B cell (primary cell): Measurements from ENCODE around the gene JPT1.

ENCODE experiments used
- EZH2 ChIP-seq: IDR thresholded peaks from 2 replicates; pipeline ENCODE4 v1.6.1; 2012; ENCODE audit warnings: borderline replicate concordance, low read depth, mild to moderate bottlenecking, moderate library complexity, low read length; ENCODE audit not compliant: insufficient read depth, poor library complexity, severe bottlenecking
- TF ChIP-seq, protein P1 (sequence below): fragments of 200-600 bp; IDR thresholded peaks from one replicate; pipeline ENCODE4 v1.8.0; 2022; ENCODE audit warnings: antibody characterized with exemption, mild to moderate bottlenecking

DNA sequence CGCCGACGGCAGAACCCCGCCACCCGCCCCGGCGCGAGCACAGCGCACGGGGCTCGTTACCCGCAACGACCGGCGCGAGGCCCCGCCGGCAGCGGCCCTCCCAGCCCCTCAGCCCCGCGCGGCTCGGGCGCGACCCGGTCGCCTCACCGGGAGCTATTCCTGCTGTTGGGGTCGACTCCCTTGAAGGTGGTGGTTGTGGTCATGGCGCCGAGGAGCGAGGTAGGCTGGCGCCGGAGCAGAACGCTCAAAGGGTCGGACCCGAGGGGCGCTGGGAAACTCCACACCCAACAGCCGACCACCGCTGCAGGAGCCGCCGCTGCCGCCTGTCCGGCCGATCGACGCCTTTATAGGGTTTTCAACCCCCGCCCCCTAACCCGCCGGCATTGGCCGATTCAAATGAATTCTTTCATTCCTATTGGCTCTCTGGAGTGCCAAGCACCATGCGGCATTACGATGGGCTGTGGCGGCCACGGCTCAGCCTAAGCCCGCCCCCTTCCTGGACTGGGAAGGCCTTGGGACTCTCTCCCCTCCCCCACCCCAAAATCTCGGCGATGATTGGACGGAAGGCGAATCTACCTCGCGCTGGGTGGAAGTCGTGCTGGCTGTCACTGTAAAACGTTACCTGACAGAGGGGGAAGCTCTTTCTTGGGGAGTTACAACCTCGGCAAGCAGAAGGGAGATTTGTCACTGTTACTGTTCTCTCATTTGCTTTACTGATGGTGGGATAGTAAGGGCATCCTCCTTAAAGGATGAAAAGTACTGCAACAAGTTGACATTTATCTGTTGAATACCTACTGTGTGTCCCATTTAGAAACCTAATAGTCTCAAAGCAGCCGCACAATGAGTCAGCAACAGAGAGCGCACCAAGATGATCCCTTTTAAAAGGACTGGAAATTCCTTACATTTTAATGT, at the start of gene JPT1:
- TF ChIP-seq, protein P1, sequence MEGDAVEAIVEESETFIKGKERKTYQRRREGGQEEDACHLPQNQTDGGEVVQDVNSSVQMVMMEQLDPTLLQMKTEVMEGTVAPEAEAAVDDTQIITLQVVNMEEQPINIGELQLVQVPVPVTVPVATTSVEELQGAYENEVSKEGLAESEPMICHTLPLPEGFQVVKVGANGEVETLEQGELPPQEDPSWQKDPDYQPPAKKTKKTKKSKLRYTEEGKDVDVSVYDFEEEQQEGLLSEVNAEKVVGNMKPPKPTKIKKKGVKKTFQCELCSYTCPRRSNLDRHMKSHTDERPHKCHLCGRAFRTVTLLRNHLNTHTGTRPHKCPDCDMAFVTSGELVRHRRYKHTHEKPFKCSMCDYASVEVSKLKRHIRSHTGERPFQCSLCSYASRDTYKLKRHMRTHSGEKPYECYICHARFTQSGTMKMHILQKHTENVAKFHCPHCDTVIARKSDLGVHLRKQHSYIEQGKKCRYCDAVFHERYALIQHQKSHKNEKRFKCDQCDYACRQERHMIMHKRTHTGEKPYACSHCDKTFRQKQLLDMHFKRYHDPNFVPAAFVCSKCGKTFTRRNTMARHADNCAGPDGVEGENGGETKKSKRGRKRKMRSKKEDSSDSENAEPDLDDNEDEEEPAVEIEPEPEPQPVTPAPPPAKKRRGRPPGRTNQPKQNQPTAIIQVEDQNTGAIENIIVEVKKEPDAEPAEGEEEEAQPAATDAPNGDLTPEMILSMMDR, result no peak
- TF ChIP-seq EZH2, result no peak
